DMS114 treated with DMSO at 0.1 percent for 48 hours (cell line): ENCODE measurements around the gene YPEL4.

ENCODE experiments used
- DNase-seq: peaks from one replicate; lab custom pipeline; 2025; ENCODE audit not compliant: unreplicated experiment; lab: John Stamatoyannopoulos, UW

YPEL4 gene

GRCh38 chr11:57651408-57651807, 1.7 kb upstream of the YPEL4 start:
- no peak for DNase-seq

GRCh38 chr11:57650739-57651090, 1.0 kb upstream of the YPEL4 start:
- no peak for DNase-seq

DNA sequence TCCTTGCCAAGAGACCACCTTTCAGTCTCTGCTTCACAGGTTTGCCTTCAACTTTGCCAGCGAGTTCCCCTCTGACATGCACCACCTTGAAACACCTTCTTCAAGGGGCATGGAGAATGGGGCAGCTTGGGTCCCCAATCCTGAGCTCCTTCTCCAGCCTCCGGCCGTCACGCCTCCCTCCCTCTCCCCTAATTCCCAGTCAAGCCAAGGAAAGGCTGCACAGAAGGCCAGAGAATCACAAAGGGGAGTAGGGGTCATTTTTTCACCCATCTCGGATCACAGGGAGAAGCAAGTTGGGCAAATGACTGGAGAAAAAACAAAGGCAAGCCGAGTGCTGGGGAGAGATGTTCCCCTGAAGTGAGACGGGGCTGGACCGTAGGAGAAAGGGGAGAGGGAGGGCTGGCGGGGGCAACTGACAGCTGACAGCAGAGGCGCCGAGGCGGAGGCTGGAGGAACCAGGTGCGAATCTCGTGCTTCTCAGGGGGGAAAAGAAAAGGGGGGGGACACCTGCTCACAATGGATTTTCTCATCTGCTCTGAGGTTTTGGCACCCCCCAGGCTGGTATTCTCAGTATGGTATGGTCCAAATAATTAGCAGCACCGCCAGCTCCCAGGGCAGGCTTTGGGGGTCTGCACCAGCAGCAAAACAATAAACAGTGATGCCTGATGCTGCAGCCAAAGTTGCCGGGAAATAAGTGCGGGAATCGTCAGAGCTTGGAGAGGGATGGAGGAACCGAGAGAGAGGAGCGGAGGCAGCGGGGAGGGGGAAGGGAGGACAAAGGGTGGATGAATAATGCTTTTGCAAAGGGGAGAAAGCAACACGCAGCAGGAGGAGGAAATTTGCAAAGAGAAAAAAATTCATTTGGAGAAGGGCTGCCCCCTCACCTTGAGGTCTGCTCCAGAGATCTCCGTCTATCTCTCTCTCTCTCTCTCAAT, 644 bp downstream of the YPEL4 start:
- no peak for DNase-seq

DNA sequence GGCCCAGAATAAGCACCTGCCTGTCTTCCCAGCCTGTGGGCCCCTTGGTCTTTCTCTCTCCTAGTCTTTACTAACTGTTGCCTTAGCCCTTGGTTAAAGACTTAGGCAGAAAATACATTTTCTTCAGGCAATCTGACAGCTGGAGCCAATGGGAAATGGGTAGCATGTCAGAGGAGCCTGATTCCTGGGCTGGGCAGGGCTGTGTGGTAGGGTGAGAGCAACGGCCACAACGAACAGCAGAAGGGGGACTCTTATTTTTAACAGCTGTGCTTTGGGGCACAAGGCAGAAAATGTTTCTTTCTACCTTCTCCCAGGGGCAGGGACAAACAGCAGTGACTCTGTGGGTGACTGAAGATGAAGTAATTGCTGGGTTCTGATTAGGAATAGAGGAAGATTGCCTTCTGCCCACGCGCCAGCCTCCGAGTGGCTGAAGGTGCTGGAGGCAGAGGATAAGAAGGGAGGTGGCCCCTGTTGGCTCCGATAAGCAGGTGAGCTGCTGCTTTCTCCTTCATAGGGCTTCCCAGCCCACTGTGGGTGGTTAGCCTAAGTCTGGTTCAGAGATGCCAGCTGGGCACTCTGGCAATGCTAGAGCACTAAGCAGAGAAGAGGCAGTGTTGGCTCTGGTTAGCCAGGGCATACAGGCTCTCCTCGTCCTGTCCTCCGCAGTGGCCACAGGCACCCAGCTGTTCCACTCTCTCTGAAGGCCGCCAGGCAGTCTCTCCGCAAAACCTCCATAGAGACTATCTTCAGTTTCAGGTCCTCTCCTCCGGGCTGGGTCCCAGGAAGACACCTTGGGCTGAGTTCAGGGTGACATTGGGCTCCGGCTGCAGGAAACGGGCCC, 1.5 kb downstream of the YPEL4 start:
- no peak for DNase-seq

GRCh38 chr11:57647372-57647771, 2.3 kb downstream of the YPEL4 start:
- no peak for DNase-seq

DNA sequence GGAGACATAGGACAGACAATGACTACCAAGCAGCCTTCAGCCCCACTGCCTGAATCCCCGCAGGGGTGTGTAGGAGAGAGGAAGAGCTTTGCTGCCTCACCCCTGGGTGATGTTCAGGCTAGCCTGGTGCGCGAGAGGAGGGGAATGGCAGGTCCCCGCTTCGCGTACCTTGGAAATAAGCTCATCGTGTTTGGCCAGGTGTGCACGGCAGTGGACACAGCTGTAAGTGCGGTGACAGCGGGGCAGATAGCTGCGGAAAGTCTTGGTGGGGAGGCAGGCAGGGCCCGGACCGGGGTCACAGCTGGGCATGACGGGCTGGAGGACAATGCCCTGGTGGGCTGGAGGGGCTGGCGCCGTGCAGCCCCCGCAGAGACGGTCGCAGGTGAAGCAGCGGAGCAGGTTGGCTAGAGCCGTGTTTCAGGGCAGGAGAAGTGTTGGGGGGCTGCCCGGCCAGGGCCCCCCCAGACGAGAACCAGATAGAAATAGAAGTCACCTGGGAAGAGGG, 2.9 kb downstream of the YPEL4 start:
- no peak for DNase-seq

DNA sequence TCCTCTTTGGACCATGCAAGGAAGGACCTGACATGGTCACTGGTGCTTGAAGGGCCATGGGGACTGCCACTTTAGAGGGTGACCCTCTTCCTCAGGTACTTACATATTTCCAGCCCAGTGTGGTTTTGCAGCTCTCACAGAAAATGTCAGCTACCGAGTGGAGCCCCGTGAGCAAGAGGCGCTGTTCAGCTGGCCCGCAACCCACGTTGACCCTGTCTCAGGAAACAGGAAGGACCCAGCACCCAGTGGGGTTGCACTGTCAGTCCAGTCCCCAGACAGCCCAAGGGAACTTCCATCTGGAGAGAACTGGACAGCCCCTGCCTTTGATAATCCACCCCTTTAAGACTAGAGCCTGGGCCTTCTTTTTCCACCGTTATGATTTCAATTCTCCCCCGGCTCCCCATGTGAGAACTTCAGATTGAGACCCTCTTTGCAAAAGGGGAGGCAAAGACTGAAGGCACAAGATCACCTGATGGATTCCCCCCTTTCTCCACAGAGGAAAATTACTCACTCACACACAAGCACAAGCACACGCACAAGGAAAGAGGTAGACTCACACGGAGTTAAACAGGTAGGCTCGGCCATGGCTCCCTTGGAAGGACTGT, 3.4 kb downstream of the YPEL4 start:
- DNase-seq: no peak

GRCh38 chr11:57645689-57646085, 4.0 kb downstream of the YPEL4 start:
- no peak for DNase-seq

GRCh38 chr11:57644748-57645688, 4.7 kb downstream of the YPEL4 start:
- peak; percentile 33 for DNase-seq

GRCh38 chr11:57643802-57644201, 5.9 kb downstream of the YPEL4 start:
- DNase-seq: no peak

DNA sequence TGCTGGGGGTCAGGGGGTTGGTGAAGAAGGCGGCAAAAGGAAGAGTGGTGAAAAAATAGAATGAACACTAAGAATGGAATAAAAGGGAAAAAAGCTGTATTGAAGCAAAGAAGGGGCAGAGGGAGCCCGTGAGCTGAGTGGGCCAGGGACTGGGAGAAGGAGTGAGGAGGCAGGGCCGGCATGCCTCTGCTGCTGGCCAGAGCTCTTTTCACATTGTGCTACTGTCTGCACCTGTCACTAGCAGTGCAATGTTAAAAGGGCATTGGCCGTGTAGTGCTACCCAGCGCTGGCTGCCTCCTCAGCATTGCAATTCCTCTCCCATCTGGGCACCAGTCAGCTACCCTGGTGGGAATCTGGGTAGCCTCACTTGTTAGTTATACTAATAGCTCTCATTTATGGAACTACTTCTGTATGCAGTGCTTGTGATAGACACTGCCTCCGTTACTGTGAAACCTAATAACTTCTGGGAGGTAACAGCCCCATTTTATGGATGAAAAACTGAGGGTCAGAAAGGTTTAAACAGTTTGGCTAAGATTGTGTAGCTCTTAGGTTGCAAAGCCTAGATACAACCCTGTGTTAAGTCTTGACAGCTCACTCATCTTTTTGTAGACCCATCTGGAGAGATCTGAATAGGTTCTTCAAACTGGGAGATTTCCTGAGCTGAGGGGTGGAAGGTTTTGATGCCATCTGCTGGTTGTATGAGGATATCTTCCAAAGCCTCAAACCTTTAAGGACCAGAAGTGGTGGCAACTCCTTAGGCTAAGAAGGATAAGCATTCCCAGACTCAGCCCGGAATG, 8.5 kb downstream of the YPEL4 start:
- peak; percentile 29 for DNase-seq

DNA sequence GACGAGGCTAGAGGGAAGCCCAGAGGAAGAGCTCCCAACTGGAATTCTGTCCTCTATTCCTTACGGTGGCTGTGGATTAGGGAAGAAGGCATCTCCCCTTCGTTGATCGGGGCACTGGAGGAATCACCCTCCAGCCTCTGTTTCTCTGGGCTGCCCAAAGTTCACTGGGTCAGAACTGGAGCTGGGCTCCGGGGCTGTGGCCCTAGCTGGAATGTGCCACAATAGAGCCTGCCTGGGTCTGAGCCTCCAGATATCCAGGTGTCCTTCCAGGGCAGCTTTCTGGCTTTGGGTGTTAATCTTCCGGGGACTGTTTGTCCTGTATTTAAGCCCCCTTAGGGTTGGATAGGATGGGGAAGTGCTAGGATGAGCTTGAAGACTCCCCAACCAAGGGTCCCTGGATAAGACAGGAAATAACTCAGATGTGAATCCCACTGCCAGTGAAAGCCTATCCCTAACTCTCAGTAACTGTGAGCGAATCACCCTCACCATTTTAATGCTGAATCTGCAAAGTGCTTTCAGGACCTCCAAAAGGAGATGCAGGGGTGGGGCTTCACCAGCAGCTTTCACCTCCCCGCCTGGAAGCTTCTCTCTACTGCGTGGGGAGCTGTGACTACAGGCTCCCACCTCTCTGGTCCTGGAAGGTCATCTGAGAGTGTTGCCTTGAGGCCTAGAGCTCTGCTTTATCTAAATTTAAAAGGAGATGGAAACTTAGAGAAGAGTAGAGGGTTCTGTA, 9.5 kb downstream of the YPEL4 start:
- no peak for DNase-seq

GRCh38 chr11:57639321-57640067, 10.2 kb downstream of the YPEL4 start:
- no peak for DNase-seq

DNA sequence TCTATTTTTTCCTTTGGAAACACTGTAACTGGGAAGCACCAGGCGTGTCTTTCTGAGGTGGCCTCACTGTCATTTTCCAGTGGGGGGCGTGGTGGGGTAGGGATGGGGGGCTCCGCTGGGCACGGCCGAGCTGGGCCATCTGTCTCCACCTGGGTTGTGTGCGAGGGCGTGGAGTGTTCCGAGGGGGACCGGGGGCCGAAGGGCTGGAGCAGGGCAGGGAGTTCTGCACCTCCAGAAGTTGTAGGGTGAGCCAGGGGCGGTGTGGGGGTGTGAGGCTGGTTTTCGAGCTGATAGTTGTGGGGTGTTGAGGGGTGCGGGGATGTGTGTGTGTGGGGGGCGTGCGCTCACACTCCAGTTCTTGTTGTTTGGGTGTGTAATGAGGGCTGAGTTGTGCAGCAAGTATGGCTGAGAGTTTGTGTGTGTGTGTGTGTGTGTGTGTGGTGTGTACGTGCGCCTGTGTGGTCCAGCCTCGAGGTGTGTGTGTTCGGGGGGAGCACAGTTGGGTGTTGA, 10.8 kb downstream of the YPEL4 start:
- DNase-seq: no peak

DNA sequence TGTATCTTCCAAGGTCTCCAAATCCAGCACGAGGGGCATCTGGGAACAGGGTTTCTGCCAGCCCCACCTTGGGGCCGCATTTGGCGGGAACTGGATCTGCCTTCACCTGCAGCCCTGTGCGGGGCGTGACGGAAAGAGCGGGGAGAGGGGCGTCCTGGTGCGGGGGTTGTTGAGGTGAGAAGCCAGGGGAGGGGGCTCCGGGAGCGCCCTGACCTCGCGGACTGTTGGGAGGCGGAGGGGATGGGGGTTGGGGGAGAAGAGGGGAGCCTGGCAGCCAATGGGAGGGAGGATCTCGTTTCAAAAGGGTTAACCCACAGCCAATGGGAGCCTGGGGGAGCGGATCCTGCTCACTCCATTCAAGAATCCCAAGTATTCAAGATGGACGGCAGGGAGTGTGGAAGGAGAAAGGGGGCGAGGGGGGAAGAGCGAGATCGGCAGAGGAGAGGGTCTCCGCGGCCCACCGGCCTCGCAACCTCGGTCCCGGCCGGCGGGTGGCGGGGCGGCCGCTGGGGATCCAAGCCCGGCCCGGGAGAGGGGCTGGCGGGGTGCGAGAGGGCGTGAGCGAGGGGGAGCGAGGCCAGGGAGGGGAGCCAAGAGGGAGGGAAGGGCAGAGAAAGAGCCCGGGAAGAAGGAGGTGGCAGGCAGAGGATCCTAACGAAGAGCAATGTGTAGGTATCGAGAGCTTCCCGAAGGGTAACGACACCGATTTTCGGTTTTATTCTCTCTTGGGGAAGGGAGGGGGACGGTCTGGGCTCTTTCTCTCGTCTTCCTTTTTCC, 11.5 kb downstream of the YPEL4 start:
- peak; percentile 62 for DNase-seq

- no peak for DNase-seq
Observed at GRCh38 chr11:57637626-57638004, 12.1 kb downstream of the YPEL4 start.

GRCh38 chr11:57635246-57635645, 14.5 kb downstream of the YPEL4 start:
- no peak for DNase-seq
